ENCODE data around the gene KCNG1.
"Not testable (repeated sequence)": the region's sequence is repeated elsewhere in the genome, so short reads cannot be mapped to it uniquely, and the experiment has no call there.

Gene KCNG1

GRCh38 chr20:51022803-51023616 is at the start of gene KCNG1:
Gene KCNG1, minus strand, starts transcription at chr20:51023107. Its CDS starts 12,769 bp downstream, at chr20:51010338.
- peak; percentile 43 for DNase-seq

GRCh38 chr20:51070621-51071020 is 47.7 kb upstream of the KCNG1 start:
- DNase-seq: no peak

GRCh38 chr20:51067792-51068191 is 44.9 kb upstream of the KCNG1 start:
- no peak for DNase-seq

DNA sequence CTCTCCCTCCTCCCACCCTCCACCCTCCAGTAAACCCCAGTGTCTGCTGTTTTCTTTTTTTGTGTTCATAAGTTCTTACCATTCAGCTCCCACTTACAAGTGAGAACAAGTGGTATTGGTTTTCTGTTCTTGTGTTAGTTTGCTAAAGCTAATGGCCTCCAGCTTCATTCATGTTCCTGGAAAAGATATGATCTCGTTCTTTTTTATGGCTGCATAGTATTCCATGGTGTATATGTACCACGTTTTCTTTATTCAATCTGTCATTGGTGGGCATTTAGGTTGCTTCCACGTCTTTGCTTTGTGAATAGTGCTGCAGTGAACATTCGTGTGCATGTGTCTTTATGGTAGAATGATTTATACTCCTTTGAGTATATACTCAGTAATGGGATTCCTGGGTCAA is 42.7 kb upstream of the KCNG1 start:
- DNase-seq: no peak

GRCh38 chr20:51064137-51064536 is 41.2 kb upstream of the KCNG1 start:
- DNase-seq: no peak

DNA sequence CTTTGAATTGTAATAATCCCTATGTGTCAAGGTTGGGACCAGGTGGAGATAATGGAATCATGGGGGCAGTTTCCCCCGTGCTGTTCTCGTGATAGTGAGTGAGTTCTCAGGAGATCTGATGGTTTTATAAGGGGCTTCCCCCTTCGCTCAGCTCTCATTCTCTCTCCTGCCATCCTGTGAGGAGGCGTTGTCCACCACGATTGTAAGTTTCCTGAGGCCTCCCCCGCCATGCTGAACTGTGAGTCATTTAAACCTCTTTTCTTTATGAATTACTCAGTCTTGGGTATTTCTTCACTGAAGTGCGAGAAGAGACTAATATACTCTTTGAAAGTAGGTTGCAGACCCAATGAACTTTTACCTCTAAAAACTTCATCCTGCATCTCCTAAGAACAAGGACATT is 39.2 kb upstream of the KCNG1 start:
- peak; percentile 34 for DNase-seq

- no peak for DNase-seq
Observed at GRCh38 chr20:51061418-51062045, 38.6 kb upstream of the KCNG1 start.

DNA sequence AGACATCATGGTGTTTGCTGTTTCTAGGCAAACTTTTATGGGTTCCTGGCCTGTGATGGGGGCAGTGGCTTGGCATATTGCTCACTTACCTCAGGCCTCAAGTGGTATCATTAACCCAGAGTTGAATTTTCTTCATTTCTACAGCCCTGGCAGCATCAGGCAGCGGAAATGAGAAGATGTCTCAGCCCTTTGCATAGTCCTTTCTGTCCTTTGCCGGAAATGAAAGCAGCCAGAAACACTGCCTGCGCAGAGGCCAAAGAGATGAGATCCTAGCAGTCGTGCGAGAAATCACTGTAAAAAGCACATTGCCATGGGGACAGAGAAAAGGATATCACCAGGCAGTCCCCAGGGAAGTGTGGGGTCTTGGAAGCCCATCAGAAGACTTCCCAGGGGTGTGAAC is 37.4 kb upstream of the KCNG1 start:
- DNase-seq: no peak

GRCh38 chr20:51059862-51060261 is 37.0 kb upstream of the KCNG1 start:
- DNase-seq: no peak

GRCh38 chr20:51058017-51058416 is 35.1 kb upstream of the KCNG1 start:
- no peak for DNase-seq

DNA sequence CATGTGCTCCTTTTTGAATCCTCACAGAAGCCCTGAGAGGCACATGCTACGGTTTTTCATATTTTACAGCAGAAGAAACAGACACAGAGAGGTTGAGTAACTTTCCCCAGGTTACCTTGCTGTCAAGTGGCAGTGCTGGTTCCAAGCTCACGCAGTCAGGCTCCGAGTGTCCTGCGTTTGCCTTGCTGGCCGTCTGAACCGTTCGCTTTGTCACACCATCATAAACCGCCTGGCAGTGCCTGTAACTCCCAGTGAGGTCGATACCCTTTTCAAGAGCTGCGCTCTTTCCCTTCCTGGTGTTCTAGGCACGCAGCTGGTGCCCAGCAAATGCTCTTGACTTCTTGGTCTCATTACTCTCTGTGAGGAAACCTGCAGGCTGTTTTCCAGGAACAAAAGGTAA is 31.3 kb upstream of the KCNG1 start:
- no peak for DNase-seq

- no peak for DNase-seq
Observed at GRCh38 chr20:51050531-51051075, 27.7 kb upstream of the KCNG1 start.

DNA sequence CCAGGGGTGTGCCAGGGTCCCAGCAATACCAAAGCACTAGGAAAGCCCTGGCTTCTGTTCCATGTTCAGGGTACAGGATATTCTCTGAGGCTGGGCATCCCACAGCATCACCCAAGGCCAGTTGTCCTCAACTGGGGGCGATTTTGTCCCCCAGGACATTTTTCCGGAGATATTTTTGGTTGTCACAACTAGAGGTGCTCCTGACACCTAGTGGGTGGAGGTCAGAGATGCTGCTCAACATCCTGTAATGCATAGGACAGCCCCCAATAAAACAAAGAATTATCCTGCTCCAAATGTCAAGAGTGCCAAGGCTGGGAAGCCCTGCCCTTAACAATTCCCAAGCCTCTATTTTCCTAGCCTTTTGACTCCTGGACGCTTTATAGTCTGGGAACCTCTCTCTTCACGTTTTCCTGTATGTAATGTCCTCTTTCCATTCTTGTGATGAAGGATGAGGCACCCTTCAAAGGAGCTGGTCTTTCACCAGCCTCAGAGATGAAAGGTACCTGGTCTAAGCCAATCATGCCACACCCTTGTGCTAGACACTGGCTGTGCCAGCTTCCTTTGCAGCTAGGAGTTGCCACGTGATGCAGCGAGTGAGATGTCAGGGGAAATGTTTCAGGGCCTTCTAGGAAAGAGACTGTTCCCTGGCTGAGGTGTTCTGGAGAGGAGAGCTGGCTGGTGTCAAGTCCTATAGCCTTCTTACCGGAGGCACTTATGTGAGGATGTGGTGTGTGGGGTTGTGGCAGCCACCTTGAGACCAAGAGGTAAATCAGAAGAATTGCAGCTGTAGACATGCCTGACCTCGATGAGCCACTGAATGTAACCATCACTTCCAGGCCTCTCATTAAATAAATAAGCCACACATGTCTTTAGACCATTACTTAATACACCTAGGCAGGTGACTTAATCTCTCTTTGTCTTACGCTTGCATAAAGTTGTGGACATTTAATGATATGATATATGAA is 23.4 kb upstream of the KCNG1 start:
- no peak for DNase-seq

GRCh38 chr20:51045492-51045891 is 22.6 kb upstream of the KCNG1 start:
- not testable (repeated sequence) for DNase-seq

DNA sequence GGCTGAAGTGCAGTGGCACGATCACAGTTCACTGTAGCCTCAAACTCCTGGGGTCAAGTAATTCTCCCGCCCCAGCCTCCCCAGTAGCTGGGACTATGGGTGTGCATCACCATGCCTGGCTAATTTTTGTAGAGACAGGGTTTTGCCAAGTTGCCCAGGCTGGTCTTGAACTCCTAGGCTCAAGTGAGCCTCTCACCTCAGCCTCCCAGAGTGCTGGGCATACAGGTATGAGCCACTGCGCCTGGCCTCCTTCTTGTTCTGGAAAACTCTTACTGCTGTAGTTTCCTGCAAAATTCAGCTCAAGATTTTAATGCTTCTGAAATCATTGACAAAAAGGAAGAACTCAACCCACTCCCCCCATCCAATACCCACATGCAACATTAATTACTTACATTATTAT is 21.9 kb upstream of the KCNG1 start:
- DNase-seq: no peak

DNA sequence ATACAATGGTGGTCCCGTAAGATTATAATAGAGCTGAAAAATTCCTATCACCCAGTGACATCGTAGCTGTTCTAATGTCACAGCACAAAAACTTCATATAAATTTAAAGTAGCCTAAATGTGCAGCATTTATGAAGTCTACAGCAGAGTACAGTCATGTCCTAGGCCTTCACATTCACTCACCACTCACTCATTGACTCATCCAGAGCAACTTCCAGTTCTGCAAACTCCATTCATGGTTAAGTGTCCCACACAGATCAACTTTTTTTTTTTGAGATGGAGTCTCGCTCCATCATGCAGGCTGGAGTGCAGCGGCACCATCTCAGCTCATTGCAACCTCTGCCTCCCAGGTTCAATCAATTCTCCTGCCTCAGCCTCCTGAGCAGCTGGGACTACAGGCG is 20.9 kb upstream of the KCNG1 start:
- DNase-seq: no peak

DNA sequence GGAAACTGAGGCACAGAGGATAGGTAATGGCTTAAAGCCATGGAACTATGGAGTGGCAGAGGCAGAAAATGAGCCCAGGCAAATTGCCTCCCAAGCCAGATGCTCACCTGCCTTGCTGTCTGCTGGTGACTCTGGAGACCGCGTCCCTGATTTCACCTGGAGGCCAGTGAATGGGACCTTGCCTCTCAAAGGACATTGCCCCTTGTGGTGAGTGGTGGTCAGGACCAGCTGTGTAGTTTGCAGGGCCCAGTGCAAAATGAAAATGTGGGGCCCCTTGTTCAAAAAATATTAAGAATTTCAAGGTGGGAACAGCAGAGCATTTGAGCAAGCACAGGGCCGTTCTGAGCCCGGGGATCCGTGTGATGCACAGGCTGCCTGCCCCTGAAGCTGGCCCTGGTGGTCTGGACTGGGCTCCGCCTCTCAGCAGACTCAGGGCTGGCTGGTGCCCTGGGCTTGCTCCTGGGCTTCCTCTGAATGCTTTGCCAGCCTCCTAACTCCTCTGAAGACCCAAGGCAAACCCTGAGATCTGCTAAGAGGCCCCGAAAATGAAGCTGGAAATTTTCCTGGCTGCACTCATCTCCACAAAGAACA is 19.8 kb upstream of the KCNG1 start:
- no peak for DNase-seq

DNA sequence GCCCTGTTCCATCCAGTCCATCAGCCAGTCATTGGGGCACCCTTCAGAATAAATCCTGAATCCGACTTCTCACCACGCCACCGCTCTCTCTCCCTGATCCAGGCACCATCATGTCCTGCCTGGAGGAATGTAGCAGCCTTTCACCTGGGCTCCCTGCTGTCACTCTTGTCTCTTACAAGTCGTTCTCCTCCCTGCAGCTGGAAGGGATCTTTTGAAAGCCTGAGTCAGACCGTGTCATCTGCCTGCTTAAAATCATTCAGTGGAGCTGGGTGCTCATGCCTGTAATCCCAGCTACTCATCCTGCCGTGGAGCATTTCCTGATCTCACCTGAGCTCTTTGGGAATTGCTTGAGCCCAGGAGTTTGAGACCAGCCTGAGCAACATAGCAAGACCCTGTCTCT is 19.2 kb upstream of the KCNG1 start:
- no peak for DNase-seq

DNA sequence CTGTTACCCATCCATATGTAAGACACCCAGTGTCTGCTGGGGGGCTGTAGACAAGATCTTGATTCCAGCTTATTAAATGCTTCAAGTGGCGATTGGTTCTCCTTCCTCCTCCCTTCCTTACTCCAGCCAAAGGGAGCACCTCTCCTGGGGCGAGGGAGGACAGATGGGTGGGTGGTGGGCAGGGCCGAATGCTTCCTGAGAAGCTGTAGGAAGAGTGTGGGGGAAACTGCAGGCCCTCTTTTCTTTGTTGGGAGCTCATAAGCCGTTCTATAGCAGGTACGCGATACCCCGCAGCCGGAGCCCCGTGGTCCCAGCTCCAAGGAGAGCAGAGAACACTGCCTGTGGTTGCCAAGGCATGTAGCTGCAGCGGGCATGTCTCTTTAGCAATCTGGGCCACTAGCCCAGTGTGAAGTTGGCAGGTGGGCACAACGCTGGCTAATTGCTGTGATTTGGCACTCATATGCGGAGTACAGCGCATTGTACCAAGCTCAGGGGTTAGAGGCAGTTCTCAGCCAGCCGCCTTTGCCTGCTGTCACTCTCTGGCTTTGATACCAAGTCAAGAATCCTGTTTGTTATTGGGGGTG is 14.7 kb upstream of the KCNG1 start:
- no peak for DNase-seq

GRCh38 chr20:51036827-51037531 is 14.1 kb upstream of the KCNG1 start:
- no peak for DNase-seq

- DNase-seq: no peak
Observed at GRCh38 chr20:51036226-51036625, 13.3 kb upstream of the KCNG1 start.
